GM19452 (cell line): Measurements from ENCODE around the gene ITGAD.

ENCODE experiments used
- ATAC-seq: cut with Tn5 transposase; IDR thresholded peaks from one replicate; pipeline ENCODE4 v1.9.1; 2021; ENCODE audit not compliant: unreplicated experiment

The ITGAD gene

DNA sequence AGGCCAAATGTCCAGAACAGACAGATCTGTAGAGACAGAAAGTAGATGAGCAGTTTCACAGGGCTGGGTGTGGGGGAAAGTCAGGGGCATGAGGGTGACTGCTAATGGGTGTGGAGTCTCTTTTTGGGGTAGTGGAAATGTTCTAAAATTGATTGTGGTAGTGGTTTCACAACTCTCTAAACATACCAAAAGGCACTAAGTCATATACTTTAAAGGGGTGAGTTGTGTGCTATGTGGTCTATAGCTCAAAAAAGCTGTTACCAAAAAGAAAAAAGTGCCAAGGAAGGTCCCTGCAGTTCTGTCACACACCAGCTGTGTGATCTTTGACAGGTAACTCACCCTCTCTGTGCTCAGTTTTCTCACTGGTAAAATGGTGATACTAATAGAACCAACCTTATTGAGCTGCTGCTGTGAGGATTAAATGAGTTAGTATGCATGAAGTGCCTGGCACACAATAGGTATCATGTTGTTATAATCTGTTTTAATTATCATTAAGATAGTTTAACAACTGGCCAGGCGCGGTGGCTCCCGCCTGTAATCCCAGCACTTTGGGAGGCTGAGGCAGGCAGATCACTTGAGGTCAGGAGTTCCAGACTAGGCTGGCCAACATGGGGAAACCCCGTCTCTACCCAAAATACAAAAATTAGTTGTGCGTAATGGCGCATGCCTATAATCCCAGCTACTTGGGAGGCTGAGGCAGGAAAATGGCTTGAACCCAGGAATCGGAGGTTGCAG lies 27.8 kb upstream of the ITGAD start:
- ATAC-seq: no peak

- ATAC-seq: no peak
These were observed 25.3 kb upstream of the ITGAD start for GRCh38 chr16:31367853-31368252.

DNA sequence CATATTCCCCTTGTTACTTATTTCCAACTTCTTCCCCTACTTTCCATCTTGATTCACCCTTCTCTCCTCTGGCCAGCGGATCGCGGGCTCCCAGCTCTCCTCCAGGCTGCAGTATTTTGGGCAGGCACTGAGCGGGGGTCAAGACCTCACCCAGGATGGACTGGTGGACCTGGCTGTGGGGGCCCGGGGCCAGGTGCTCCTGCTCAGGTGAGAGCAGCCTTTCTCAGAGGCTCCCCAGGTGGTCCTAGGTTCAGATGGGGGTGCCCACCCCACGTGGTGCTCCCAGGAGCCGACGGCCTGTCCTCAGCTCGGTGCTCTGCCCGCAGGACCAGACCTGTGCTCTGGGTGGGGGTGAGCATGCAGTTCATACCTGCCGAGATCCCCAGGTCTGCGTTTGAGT lies 22.1 kb upstream of the ITGAD start:
- no peak for ATAC-seq

DNA sequence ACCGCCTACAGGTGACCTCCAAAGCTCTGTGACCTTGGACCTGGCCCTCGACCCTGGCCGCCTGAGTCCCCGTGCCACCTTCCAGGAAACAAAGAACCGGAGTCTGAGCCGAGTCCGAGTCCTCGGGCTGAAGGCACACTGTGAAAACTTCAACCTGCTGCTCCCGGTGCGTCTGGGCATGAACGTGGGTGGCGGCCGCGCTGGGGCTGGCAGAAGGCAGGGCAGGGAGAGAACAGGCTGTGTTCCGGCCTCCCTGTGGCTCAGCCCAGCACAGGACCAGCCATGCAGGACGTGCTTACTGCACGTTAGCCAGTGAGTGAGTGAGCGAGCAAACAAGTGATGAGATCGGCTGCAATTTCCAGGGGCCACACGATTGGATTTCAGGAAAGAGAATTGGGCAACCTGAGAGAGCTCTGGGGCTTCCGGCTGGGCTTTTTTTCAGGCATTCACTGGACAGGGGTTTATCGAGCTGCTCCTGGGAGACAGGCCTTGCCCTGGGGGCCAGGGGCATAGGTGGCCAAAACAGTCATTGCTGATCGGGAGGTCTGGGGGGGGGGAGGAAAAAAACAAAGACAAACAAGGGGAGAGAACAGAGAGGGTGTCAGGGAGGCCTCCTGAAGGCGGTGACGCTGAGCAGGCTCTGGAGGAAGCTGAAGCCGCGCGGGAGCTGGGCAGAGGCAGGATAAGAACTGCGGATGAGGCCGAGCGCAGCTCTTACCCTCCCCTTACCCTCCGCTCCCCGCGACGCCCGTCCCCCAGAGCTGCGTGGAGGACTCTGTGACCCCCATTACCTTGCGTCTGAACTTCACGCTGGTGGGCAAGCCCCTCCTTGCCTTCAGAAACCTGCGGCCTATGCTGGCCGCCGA lies 21.3 kb upstream of the ITGAD start:
- ATAC-seq: no peak

- no peak for ATAC-seq
These were observed 19.9 kb upstream of the ITGAD start for GRCh38 chr16:31373235-31373634.

DNA sequence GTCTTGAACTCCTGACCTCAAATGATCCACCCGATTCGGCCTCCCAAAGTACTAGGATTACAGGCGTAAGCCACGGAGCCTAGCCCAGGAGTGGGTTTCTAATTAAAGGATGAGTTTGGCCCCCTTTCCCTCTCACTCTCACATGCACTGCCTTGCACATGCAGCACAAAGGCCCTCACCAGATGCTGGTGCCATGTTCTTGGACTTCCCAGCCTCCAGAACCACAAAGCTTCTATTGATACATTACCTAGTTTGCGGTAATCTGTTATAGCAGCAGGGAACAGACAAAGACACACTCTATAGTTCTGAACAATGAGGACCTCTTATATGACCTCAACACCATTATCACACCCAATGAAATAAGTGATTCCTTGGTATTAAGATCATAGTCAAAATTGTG lies 17.9 kb upstream of the ITGAD start:
- ATAC-seq: no peak

DNA sequence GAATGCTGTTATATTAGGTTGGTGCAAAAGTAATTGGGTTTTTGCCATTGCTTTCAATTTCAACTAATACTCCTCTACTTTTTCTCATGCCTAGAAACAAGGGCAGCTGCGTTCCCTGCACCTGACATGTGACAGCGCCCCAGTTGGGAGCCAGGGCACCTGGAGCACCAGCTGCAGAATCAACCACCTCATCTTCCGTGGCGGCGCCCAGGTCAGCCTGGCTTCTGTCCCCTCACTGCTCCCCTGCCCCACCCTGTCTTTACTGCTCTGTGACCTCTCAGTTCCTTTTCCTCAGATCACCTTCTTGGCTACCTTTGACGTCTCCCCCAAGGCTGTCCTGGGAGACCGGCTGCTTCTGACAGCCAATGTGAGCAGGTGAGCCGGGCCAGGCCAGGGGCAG lies 16.4 kb upstream of the ITGAD start:
- no peak for ATAC-seq

- no peak for ATAC-seq
These were observed 15.8 kb upstream of the ITGAD start for GRCh38 chr16:31377210-31377903.

DNA sequence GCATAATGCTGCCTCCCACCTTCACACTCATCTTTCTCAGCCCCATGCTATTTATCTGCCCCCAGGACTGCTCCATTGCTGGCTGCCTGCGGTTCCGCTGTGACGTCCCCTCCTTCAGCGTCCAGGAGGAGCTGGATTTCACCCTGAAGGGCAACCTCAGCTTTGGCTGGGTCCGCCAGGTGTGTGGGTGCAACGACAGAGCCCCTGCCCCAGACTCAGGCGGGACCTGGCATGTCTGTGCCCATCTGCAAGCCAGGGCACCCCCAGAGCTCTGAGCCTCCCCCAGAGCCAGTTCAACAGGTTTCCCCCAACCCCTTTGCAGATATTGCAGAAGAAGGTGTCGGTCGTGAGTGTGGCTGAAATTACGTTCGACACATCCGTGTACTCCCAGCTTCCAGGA lies 12.9 kb upstream of the ITGAD start:
- ATAC-seq: no peak

- no peak for ATAC-seq
These were observed 10.5 kb upstream of the ITGAD start for GRCh38 chr16:31382485-31383161.

GRCh38 chr16:31385680-31386079 lies 7.5 kb upstream of the ITGAD start:
- no peak for ATAC-seq

DNA sequence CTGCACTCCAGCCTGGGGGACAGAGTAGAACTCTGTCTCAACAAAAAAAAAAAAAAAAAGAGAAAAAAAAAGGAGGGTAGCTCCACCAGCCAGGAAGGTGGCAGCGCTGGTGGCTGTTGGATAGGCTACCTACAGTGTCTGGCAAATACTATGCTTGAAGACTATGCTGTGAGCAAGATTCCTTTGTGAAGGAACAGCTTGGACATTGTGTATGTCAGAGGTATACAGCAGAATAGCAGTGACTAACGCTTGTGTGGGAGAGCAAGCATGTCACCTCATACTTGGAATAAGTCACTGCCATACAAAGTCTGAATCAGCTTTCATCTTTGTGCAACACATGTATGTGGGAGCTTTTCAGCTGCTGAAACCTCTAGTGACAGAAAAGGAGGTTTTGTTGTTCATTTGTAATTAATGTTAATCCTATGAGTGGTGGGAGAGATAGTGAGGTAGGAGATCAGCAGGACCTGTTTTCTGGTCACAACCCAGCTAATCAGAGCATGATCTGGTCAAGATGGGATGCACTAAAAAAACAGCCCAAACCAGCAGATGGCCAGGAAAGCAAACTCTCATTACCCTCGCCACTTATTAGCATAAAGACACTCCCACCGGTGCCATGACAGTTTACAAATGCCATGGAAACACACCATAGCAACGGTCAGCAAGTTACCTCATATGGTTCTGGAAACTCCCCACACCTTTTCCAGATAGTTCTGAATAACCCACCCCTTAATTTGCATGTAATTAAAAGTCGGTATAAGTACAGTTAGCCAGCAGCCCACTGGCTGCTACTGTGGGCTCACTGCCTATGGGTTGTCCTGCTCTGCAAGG lies 6.8 kb upstream of the ITGAD start:
- ATAC-seq: no peak

DNA sequence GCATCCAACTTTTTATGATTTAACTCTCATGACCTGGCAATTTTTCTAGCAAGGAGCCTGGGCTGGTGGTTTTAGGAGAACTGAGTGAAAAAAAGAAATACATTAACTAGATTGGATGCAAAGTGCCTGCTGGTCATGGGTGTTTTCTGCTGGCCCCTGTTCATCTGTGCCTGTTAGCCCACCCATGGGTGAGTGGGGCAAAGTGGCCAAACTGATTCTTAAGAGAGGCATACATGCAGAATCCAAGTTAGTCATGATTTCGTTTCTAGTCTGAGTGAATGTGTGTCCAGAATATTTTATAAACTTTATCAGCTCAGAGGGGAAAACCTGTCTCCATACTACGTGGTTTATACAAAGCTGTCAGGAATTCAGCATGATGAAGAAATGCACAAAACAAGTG lies 4.6 kb upstream of the ITGAD start:
- no peak for ATAC-seq

DNA sequence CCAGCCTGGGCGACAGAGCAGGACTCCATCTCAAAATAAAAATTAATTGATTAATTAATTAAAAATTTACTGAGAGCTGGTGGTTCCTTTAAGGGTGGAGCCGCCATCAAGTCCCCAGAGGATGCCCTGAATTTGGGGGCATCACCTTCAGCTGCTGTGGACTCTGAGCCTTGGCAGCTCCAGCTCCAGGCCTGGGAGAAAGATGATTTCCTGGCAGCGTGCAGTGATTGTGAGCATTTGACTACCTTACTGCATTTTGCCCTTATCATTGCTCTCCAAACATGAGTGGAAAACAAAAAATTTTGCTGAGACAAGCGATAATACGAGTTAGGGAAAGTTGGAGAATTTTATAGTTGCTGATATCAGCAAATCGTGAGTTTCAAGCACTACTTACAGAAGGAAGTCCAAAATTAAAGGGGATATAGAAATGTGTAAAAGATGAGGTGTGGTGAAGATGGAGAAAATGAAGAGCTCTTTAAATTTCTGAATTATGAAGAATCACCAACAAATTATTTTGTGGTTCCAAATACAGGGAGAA lies 2.6 kb upstream of the ITGAD start:
- no peak for ATAC-seq

- ATAC-seq: no peak
These were observed 2.5 kb downstream of the ITGAD start for GRCh38 chr16:31395647-31396046.

DNA sequence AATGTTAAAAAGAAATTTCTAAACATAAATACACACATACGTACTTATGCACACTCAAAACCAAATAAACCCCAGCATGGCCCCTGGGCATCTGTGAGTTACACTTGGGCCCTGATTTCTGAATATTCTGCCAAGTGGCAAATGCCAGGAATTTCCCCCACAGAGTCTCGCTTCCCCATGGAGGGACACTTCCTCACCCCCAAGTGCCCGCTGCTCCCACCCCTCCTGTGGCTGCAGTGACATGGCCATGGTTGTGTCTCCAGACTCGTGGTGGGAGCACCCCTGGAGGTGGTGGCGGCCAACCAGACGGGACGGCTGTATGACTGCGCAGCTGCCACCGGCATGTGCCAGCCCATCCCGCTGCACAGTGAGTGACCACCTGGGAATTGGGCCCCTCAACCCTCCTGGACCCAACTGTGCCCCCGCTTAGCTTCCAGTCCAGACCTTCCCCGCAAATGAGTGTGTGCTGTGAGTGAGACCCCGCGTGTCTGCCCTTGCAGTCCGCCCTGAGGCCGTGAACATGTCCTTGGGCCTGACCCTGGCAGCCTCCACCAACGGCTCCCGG lies 4.0 kb downstream of the ITGAD start:
- no peak for ATAC-seq

- ATAC-seq: no peak
These were observed 4.6 kb downstream of the ITGAD start for GRCh38 chr16:31397701-31398100.

GRCh38 chr16:31400191-31400590 lies 7.1 kb downstream of the ITGAD start:
- no peak for ATAC-seq

DNA sequence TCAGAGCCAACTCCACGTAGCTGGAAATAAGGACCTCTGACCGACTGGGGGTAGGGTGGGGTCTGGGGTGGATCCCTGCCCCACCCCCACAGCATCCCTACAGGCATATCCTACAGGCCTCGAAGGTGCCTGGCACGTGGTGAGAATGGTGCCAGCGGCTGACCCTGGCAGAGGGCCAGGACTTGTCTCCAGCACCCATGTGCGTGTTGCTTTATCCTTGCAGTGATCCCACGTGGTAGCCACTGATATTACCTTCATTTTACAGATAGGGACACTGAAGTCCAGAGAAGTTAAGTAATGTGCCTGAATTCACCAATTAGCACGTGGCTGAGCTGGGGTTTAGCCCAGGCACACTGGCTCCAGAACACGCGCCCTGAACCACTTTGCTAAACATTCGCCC lies 8.3 kb downstream of the ITGAD start:
- ATAC-seq: no peak

GRCh38 chr16:31402687-31403086 lies 9.6 kb downstream of the ITGAD start:
- ATAC-seq: no peak
